HG03439 (cell line): ENCODE data around the gene CLDN9.

Experiments used
- ATAC-seq: cut with Tn5 transposase; IDR thresholded peaks from one replicate; pipeline ENCODE4 v1.9.1; 2021; ENCODE audit warnings: mild to moderate bottlenecking, moderate library complexity; ENCODE audit not compliant: unreplicated experiment

CLDN9 gene, protein sequence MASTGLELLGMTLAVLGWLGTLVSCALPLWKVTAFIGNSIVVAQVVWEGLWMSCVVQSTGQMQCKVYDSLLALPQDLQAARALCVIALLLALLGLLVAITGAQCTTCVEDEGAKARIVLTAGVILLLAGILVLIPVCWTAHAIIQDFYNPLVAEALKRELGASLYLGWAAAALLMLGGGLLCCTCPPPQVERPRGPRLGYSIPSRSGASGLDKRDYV

DNA sequence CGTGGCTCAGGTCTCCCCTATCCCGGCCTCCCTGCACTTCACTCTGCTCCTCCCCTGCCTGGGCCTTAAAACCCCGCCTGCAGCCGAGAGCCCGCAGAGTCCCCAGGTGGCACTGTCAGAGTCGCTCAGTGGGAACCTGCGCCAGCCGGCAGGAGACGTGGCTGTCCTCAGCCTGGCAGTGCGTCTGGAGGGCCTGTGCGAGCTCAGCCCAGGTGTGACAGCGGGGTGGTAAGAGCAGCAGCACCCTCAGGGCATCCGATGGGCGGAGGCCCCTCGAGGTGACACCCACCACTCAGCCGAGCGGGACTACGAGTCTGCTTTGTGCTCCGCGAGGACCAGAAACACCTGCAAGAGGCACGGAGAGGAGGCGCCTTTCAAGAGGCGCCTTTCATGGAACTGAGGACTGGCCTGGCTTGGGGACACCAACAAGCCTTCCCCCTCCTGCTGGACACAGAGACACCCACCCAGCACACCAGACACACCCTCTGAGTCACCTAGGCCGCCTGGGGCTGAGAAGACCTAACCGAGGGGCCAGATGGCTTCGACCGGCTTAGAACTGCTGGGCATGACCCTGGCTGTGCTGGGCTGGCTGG is at the start of gene CLDN9:
Gene CLDN9, plus strand, starts transcription at position 96 of the 593 bp plus-strand sequence. Its CDS starts 440 bp downstream, at position 536.
- ATAC-seq, result no peak

- ATAC-seq, result no peak
These were observed 49.5 kb upstream of the CLDN9 start for GRCh38 chr16:2963074-2963722.

DNA sequence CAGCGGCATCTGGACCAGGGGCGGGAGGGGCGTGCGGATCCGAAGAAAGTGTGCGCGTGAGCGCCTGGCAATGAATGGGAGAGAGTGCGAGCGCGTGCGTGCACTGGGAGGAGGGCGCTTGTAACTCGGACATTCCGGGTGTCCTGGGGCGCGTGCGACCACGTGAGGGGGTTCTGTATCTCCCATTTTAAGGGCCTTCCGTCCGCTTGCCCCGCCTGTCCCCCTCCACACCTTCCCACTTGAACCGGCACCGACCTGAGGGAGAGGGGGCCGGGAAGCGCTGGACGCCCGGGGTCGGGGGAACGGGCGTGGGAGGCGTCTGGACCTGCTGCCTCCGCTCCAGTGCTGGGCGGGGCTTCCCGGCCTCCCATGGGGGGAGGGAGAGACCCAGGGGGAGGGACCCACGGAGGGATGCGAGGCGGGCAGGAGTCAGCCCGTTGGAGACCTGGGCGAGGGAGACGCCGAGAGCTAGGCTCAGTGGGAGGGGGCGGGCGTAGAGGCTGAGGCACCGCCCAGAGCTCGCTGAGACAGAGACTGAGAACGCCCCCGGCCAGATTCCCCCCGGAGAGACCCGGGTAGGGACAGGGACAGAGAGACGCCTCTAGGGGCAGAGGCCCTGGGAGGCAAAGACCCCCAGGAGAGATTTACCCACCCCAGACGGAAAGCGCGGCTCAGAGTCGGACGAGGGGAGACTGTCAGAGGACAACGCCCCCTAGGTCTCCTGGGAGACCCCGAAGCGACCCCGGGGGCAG is 48.8 kb upstream of the CLDN9 start, which contains the start of gene KREMEN2:
Gene KREMEN2, plus strand, starts transcription at position 553 of the 752 bp plus-strand sequence. CDS start 246 bp downstream, outside the sequence.
- ATAC-seq, result no peak

- ATAC-seq, result no peak
These were observed 48.0 kb upstream of the CLDN9 start for GRCh38 chr16:2964475-2965336.

- no peak for ATAC-seq
These were observed 46.5 kb upstream of the CLDN9 start for GRCh38 chr16:2966043-2966807.

- no peak for ATAC-seq
These were observed 45.9 kb upstream of the CLDN9 start for GRCh38 chr16:2966808-2967191.

- ATAC-seq, result no peak
These were observed 45.5 kb upstream of the CLDN9 start for GRCh38 chr16:2967211-2967631.

DNA sequence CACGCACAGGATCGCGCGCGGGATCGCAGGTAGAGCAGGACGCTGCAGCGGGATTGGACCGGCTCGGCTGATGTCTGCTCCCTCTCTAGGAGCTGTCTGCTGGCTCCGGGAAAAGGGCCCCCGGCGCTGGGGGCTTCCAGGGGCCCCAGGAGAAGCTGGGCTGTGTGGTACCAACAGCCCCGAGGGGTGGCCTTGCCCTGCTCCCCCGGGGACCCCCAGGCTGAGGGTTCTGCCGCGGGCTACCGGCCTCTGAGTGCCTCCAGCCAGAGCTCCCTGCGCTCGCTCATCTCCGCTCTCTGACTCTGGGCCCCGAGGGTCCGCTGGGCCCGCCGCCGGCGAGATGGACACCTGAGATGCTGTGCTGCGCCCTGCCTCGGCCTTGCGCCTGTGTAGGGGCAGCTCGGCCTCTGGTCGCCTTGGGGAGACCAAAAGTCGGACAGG is 45.0 kb upstream of the CLDN9 start:
- no peak for ATAC-seq

- ATAC-seq, result no peak
These were observed 44.4 kb upstream of the CLDN9 start for GRCh38 chr16:2968368-2968737.

- peak; percentile 70 for ATAC-seq
These were observed 43.8 kb upstream of the CLDN9 start, which contains the start of gene PAQR4 for GRCh38 chr16:2968738-2969544. Gene PAQR4 (plus strand): TSS chr16:2969348. CDS start chr16:2969675, 327 bp downstream.

DNA sequence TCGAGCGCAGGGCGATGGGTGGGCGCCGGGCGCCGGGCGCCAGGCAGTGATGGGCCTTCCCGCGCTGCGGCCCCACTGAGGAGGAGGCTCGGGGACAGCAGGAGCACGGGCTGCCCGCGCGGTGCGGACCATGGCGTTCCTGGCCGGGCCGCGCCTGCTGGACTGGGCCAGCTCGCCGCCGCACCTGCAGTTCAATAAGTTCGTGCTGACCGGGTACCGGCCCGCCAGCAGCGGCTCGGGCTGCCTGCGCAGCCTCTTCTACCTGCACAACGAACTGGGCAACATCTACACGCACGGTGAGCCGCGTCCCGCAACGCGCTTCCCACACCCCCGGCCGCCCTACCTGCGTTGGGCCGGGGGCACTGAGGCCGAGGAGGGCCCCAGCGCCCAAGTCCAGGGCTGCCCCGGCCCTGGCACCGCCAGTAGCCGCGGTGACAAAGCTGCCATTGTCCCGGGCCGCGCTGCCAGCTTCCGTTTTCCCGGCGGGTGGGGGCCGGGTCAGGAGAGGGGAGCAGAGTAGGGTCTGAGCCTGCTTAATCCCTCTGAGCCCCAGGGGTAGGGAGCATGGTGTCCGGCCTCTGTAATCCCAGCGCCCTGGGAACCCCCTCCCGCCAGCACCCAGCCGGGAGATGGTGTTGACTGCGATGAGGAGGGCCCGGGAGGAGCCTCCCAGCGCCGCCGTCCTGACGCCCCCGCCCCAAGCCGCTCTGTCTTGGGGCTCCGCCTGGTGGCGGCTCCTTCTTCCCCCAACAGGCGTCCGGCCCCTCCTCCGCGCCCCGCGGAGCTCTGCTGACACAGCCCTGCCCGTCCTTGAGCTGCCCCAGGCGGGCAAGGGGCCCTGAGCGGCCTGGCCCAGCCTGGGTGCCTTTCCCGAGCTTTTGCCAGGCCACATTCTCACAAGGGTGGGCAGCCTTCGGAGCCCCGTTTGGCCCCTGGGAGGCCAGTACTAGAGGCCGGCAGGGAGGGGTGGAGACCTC is 42.9 kb upstream of the CLDN9 start:
- ATAC-seq, result no peak

DNA sequence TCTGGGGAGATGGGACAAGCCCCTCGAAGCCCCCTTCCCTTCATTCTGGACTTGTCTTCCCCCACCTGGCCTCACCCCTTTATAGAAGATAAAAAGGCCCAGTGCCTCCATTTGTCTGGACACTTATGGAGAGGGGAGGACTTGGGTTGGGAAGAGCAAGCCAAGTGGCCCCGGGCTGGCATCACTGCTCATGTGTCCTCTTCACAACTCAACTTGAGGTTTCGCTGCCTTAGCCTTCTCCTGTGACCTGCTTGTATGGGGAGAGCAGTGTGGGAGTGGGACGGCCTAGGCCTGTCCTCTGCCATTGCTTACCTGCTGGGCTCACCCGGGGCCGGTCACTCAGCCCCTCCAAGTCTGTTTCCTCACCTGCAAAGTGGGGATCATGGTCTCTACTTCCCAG is 42.2 kb upstream of the CLDN9 start:
- ATAC-seq, result no peak

GRCh38 chr16:2971134-2971984 is 41.4 kb upstream of the CLDN9 start:
- no peak for ATAC-seq

DNA sequence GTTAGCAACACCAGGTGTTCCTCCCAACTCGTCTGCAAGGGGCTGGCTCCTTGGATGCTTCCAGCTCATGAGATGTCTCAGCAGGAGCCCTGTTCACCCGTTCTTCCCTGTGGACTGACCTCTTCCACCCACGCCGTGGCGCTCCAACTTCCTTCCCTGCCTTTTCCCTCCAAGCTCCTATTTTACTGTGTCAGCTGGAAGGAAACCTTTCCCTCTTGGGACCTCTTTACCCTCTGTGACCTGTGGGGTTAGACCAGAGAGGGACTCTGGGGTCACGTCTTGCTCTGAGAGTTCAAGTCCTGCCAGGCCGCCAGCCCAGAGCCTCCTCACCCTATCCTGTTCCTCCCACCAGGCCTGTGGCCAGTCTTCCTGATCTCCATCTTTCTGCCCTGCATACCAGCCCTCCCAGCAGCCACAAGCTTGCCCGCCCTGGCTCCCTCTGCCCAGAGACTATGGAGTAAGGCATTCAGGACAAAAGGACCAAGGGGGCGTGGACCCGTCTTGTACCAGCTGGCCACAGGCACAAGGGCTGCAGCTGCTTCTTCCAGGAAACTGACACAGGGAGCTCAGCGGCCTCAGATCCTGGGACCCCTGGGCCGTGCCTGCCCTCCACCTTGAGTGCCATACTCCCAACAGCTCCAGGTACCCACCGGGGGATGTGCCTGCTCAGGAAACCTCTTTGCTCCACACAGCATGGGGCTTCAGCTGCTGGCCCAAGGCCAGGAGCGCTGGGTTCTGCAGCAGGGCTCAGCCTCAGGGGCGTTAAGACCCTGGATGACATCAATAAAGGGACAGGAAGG is 40.5 kb upstream of the CLDN9 start:
- ATAC-seq, result no peak

DNA sequence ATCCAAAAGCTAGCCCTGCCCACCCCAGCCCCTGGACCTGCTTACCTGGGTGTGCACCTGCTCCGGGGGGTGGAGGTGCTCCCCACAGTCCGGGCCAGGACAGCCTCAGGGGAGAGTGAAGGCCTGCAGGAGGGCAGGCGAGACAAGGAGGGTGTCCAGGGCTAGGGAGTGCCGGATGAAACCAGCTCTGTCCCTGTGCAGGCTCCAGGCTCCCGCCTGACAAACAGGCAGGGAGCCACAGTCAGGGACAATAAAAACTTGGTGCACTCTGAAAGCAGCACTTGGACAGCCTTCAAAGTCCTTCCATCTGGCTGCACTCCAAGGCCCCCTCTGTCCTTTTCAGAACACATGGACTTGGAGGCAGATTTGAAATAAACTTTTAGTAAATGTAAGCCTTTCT is 39.6 kb upstream of the CLDN9 start:
- ATAC-seq, result no peak
